ENCODE results near the gene DCC. TPM values are rescaled to one million over a fixed set of nuclear protein-coding genes. Genes with fewer than 3 reads are reported as not detected.

DCC gene
- total RNA-seq, 4 donors from 2014 or later = 0.13 TPM; not detected in 3

- 69 to 73% methylated on average over 3 of the region's 3 CpGs for WGBS, 2 donors
- intact Hi-C loops (cut with DNase I; ENCODE audit: low total_unique reads) = no loop called here
- TF ChIP-seq CTCF (IDR thresholded peaks at IDR 0.05) = no peak
- no peak for DNase-seq (ENCODE audit: low spot score in 2 of 2)
- no peak overlapping the region for H3K4me3 ChIP-seq (ENCODE audit: low read depth, poor library complexity, severe bottlenecking)
These were observed 275.9 kb downstream of the DCC start for GRCh38 chr18:52615943-52616342.

GRCh38 chr18:52617931-52618330, 277.9 kb downstream of the DCC start:
- H3K4me3 ChIP-seq (ENCODE audit: low read depth, poor library complexity, severe bottlenecking) = no peak overlapping the region
- no peak for DNase-seq (ENCODE audit: low spot score in 2 of 2)
- intact Hi-C loops (cut with DNase I; ENCODE audit: low total_unique reads) = no loop called here
- no peak for TF ChIP-seq CTCF (IDR thresholded peaks at IDR 0.05)
- TF ChIP-seq POLR2A (IDR thresholded peaks at IDR 0.05) = no peak

GRCh38 chr18:52620926-52621439, 281.0 kb downstream of the DCC start:
- intact Hi-C loops (cut with DNase I; ENCODE audit: low total_unique reads) = no loop called here
- no peak for DNase-seq (ENCODE audit: low spot score in 2 of 2)
- TF ChIP-seq CTCF (IDR thresholded peaks at IDR 0.05) (no peak), POLR2A (IDR thresholded peaks at IDR 0.05) (no peak)
- WGBS, 2 donors = 82 to 92% methylated on average over 3 of the region's 3 CpGs
- H3K4me3 ChIP-seq (ENCODE audit: low read depth, poor library complexity, severe bottlenecking) = no peak overlapping the region

GRCh38 chr18:52624702-52625101, 284.7 kb downstream of the DCC start:
- WGBS, 2 donors = 89 to 92% methylated on average over 5 of the region's 5 CpGs
- TF ChIP-seq POLR2A (IDR thresholded peaks at IDR 0.05) = no peak
- no peak for TF ChIP-seq CTCF (IDR thresholded peaks at IDR 0.05)
- intact Hi-C loops (cut with DNase I; ENCODE audit: low total_unique reads) = no loop called here

GRCh38 chr18:52636536-52636935, 296.5 kb downstream of the DCC start:
- intact Hi-C loops (cut with DNase I; ENCODE audit: low total_unique reads) = no loop called here
- DNase-seq (ENCODE audit: low spot score in 2 of 2) = no peak
- WGBS, 2 donors = 86 to 93% methylated on average over 5 of the region's 5 CpGs
- H3K4me3 ChIP-seq (ENCODE audit: low read depth, poor library complexity, severe bottlenecking) = no peak overlapping the region
- TF ChIP-seq CTCF (IDR thresholded peaks at IDR 0.05) (no peak), POLR2A (IDR thresholded peaks at IDR 0.05) (no peak)

More at GRCh38 chr18:52624702-52625101, 284.7 kb downstream of the DCC start:
- no peak overlapping the region for H3K4me3 ChIP-seq (ENCODE audit: low read depth, poor library complexity, severe bottlenecking)
- no peak for DNase-seq (ENCODE audit: low spot score in 2 of 2)

- intact Hi-C loops (cut with DNase I; ENCODE audit: low total_unique reads) = no loop called here
- WGBS, 2 donors = 67 to 73% methylated on average over 4 of the region's 4 CpGs
- no peak for TF ChIP-seq CTCF (IDR thresholded peaks at IDR 0.05)
- TF ChIP-seq POLR2A (IDR thresholded peaks at IDR 0.05) = no peak
- H3K4me3 ChIP-seq (ENCODE audit: low read depth, poor library complexity, severe bottlenecking) = no peak overlapping the region
- no peak for DNase-seq (ENCODE audit: low spot score in 2 of 2)
These were observed 308.2 kb downstream of the DCC start for GRCh38 chr18:52648201-52648600.
